Endothelial cell of umbilical vein (primary cell): ENCODE measurements around the gene C15orf39. TPM values are rescaled to one million over a fixed set of nuclear protein-coding genes. Genes with fewer than 3 reads are reported as not detected.

ENCODE experiments used
- BruUV-seq: library from RNA; stranded (reverse); fragments of 400-500 nt; replicated peaks from 2 replicates; lab custom pipeline; 2021; lab: Mats Ljungman, UMichigan
- CTCF ChIA-PET: fragments of 300-600, 350-600 bp; sonication (Branson Sonifier 250); formaldehyde crosslinking; loops from one replicate; lab custom pipeline; 2021; ENCODE audit warnings: antibody characterized with exemption, inconsistent platforms; lab: Charles Lee
- POLR2A ChIA-PET: fragments of 300-600, 350-600 bp; sonication (Branson Sonifier 250); formaldehyde crosslinking; loops from one replicate; lab custom pipeline; 2021; ENCODE audit warnings: antibody characterized with exemption, inconsistent platforms; lab: Charles Lee
- DNase-seq: peaks from one replicate; pipeline ENCODE4 v3.0.0-alpha.2; 2011; ENCODE audit warnings: low read depth, low spot score
- FAIRE-seq: peaks from 2 replicates; lab custom pipeline; 2011; peaks lifted over from hg19 to GRCh38; lab: Jason Lieb, UNC
- H2AFZ ChIP-seq: 2 replicates; pipeline ENCODE4 v1.6.0; 2012; ENCODE audit warnings: low read depth, low read length, control low read depth, inconsistent platforms
- H3K27ac ChIP-seq: 2 replicates; pipeline ENCODE4 v1.5.1; 2011; ENCODE audit warnings: low read depth, mild to moderate bottlenecking, control low read depth, low read length, moderate library complexity; ENCODE audit not compliant: insufficient read depth
- H3K27me3 ChIP-seq, 2 experiments: 2 replicates each; pipeline versions ENCODE4 v1.6.0 to v1.6.1; 2011; ENCODE audit warnings: low read length in 2 of 2, mixed read lengths in 1 of 2; ENCODE audit not compliant: control insufficient read depth in 2 of 2, insufficient read depth in 2 of 2
- H3K36me3 ChIP-seq, 2 experiments: 2 replicates in 1 of 2; 3 replicates in 1 of 2; pipeline ENCODE4 v1.5.1; 2011; ENCODE audit warnings: low read length in 2 of 2, mild to moderate bottlenecking in 1 of 2, moderate library complexity in 1 of 2; ENCODE audit not compliant: control insufficient read depth in 2 of 2, insufficient read depth in 2 of 2; ENCODE audit errors: extremely low read depth in 1 of 2
- H3K4me1 ChIP-seq: 3 replicates; pipeline ENCODE4 v1.5.1; 2011; ENCODE audit warnings: mild to moderate bottlenecking, low read length; ENCODE audit not compliant: control insufficient read depth, insufficient read depth; ENCODE audit errors: extremely low read depth
- H3K4me2 ChIP-seq: 2 replicates; pipeline ENCODE4 v1.6.1; 2011; ENCODE audit warnings: low read length, control low read depth, mixed read lengths; ENCODE audit not compliant: insufficient read depth
- H3K4me3 ChIP-seq, 3 experiments: fragments of 200-600 bp in 1 of 3; sonication (generic), shearing (Covaris generic) in 1 of 3; replicated peaks in 1 of 3; 2 replicates each; pipeline ENCODE4 v1.5.1; 2011 to 2016; ENCODE audit warnings: control low read depth in 3 of 3, low read length in 3 of 3, mild to moderate bottlenecking in 2 of 3, inconsistent platforms in 1 of 3, low read depth in 1 of 3, moderate library complexity in 1 of 3; ENCODE audit not compliant: insufficient read depth in 1 of 3
- H3K79me2 ChIP-seq: 2 replicates; pipeline ENCODE4 v1.6.0; 2012; ENCODE audit warnings: low read length, inconsistent platforms; ENCODE audit not compliant: control insufficient read depth, insufficient read depth
- H3K9ac ChIP-seq: replicated peaks from 2 replicates; pipeline ENCODE3; 2011; ENCODE audit warnings: low read length, control low read depth; ENCODE audit not compliant: insufficient read depth; ENCODE audit errors: extremely low read depth
- H3K9me1 ChIP-seq: replicated peaks from 3 replicates; pipeline ENCODE4 v1.6.0; 2011; ENCODE audit warnings: mild to moderate bottlenecking, low read length; ENCODE audit not compliant: control insufficient read depth, insufficient read depth; ENCODE audit errors: extremely low read depth
- H3K9me3 ChIP-seq: replicated peaks from 2 replicates; pipeline ENCODE4 v1.5.1; 2012; ENCODE audit warnings: low read length, inconsistent platforms; ENCODE audit not compliant: control insufficient read depth, insufficient read depth
- H4K20me1 ChIP-seq: replicated peaks from 2 replicates; pipeline ENCODE3; 2011; ENCODE audit warnings: mild to moderate bottlenecking, low read length; ENCODE audit not compliant: control insufficient read depth, insufficient read depth; ENCODE audit errors: extremely low read depth
- CTCF ChIP-seq, 2 donors: IDR thresholded peaks; 1 replicate in 1 of 2; 2 replicates in 1 of 2; pipeline ENCODE4 v1.5.1; 2011; ENCODE audit warnings: low read length in 2 of 2, mild to moderate bottlenecking in 2 of 2, moderate library complexity in 2 of 2, control low read depth in 1 of 2, inconsistent platforms in 1 of 2, low read depth in 1 of 2; ENCODE audit not compliant: insufficient read depth in 1 of 2; ENCODE audit errors: extremely low read depth in 1 of 2
- EZH2 ChIP-seq: IDR thresholded peaks from 2 replicates; pipeline ENCODE4 v1.6.1; 2012; ENCODE audit warnings: borderline replicate concordance, low read depth, mild to moderate bottlenecking, moderate library complexity, low read length, inconsistent platforms; ENCODE audit not compliant: severe bottlenecking
- FOS ChIP-seq: IDR thresholded peaks from 2 replicates; pipeline ENCODE4 v1.6.1; 2011; ENCODE audit warnings: mild to moderate bottlenecking, low read length, moderate library complexity, borderline replicate concordance; ENCODE audit not compliant: insufficient read depth
- GATA2 ChIP-seq: IDR thresholded peaks from 2 replicates; pipeline ENCODE4 v1.7.0; 2011; ENCODE audit warnings: low read depth, mild to moderate bottlenecking, moderate library complexity, mixed read lengths, low read length; ENCODE audit not compliant: insufficient read length, insufficient read depth
- JUN ChIP-seq: IDR thresholded peaks from 2 replicates; pipeline ENCODE4 v1.6.1; 2011; ENCODE audit warnings: borderline replicate concordance, low read depth; ENCODE audit not compliant: insufficient read length, insufficient read depth
- MAX ChIP-seq: IDR thresholded peaks from 2 replicates; pipeline ENCODE4 v1.6.1; 2011; ENCODE audit not compliant: insufficient read depth, insufficient read length
- POLR2A ChIP-seq: IDR thresholded peaks from 2 replicates; pipeline ENCODE4 v1.6.1; 2012; ENCODE audit warnings: low read depth, mild to moderate bottlenecking, control low read depth, low read length
- POLR2AphosphoS5 ChIP-seq: IDR thresholded peaks from 2 replicates; pipeline ENCODE4 v1.6.1; 2012; ENCODE audit warnings: low read depth, mild to moderate bottlenecking, control low read depth, low read length, moderate library complexity; ENCODE audit not compliant: insufficient read depth
- dilution Hi-C: fragments of 300-500 bp; cut with MboI; formaldehyde crosslinking; loops from one replicate; pipeline ENCODE4 v1.15.0; 2019; ENCODE audit warnings: low sequenced_read_pairs; ENCODE audit not compliant: extremely low pct_ligation_motif_present
- intact Hi-C: fragments of 100-400 bp; cut with micrococcal nuclease; formaldehyde crosslinking; loops from one replicate; pipeline ENCODE4 v1.10.0; 2022
- polyA plus RNA-seq, 4 experiments: library from polyadenylated mRNA; depleted of rRNA in 3 of 4; stranded (reverse) in 3 of 4; unstranded in 1 of 4; fragments of >200 nt; gene quantifications; 2 replicates each; pipeline versions ENCODE4 v1.2.1 to v1.2.3, GENCODE V29; 2011 to 2012; ENCODE audit warnings: missing spikeins in 1 of 4
- total RNA-seq: library from RNA; stranded (reverse); gene quantifications from 2 replicates; pipeline ENCODE4 v1.2.3, GENCODE V29; 2021

Gene C15orf39
- total and polyA plus RNA-seq, 2 donors (not counting 3 experiments of a cell fraction or from before 2014, with no cell fraction given) = 14.8 to 36.1 TPM

GRCh38 chr15:75171408-75171807, 30.3 kb upstream of the C15orf39 start:
- FAIRE-seq (peak; percentile 84), DNase-seq (peak; percentile 58)
- intact Hi-C loops (loop anchor here (2.0 kb wide), 1 partner anchor 63 kb away; no protein-coding TSS in a partner anchor), dilution Hi-C loops (no loop called here)
- H3K4me1 ChIP-seq = peaks cover 13% of the 10 kb centered on the region
- no peaks in the 10 kb centered on the region for H3K36me3 ChIP-seq
- no peak overlapping the region for H3K4me3 ChIP-seq
- BruUV-seq = no TSS peak
- no peak overlapping the region for H3K27ac ChIP-seq
- CTCF ChIA-PET = interaction anchor here (0.7 to 0.8 kb wide), 2 partner anchors 128 to 142 kb away, joined by 4 read pairs; no protein-coding TSS in a partner anchor
- no peaks in the 10 kb centered on the region for H4K20me1 ChIP-seq
- no peak for TF ChIP-seq EZH2
- TF ChIP-seq POLR2A = no peak
- peak; percentile 94 for TF ChIP-seq GATA2
- TF ChIP-seq POLR2AphosphoS5 = peak; percentile 34
- no peak for TF ChIP-seq MAX
- TF ChIP-seq CTCF (IDR thresholded peaks at IDR 0.05; ENCODE audit: extremely low read depth in 1 of 2, insufficient read depth in 1 of 2, low read depth in 1 of 2, low read length in 2 of 2) = no peak
- TF ChIP-seq FOS = peak; percentile 88
- TF ChIP-seq JUN = peak; percentile 68
- POLR2A ChIA-PET = interaction anchor here (0.9 kb wide), 1 partner anchor 30 kb away, joined by 3 read pairs; the partner anchor contains the start of gene C15orf39
- H3K9ac ChIP-seq = no peak overlapping the region
- no peaks in the 10 kb centered on the region for H3K9me1 ChIP-seq
- H2AFZ ChIP-seq = no peak overlapping the region
- H3K27me3 ChIP-seq = no peaks in the 10 kb centered on the region
- no peaks in the 10 kb centered on the region for H3K9me3 ChIP-seq
- peak overlapping the region; percentile 1 for H3K4me2 ChIP-seq
- no peaks in the 10 kb centered on the region for H3K79me2 ChIP-seq
